Ovary (tissue), 3 donors: Measurements from ENCODE around the gene ARFGAP3.

Experiments
- CTCF ChIP-seq, 3 donors: fragments of 450-650 bp in 2 of 3; fragments of 200-600 bp in 1 of 3; IDR thresholded peaks; one replicate each; pipeline versions ENCODE4 v1.5.1 to v1.8.0; 2016 to 2022; ENCODE audit warnings: antibody characterized with exemption in 3 of 3, mild to moderate bottlenecking in 1 of 3
- EP300 ChIP-seq: sonication (generic); formaldehyde crosslinking; IDR thresholded peaks from one replicate; pipeline ENCODE4 v1.6.1; 2017; ENCODE audit warnings: antibody characterized with exemption
- donor health status: DM: no; HTN: no; CAD: no.

DNA sequence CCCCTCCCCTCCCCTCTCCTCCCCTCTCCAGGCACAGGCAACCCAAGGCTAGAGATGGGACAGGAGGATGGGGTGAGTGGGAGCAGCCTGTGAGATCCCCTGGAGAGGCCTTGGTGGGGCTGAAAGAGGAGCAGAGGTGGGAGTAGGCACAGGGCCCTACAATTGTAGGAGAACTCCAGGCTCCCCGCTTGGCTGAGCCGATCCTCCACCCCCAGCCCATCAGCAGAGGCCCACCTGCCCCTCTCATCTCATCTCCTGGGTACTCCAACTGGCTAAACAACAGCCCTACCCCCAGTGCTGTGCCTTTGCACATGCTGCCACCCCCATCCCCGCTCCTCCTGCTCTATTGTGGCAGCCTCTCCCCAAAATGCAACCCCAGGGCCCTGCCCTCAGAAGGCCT is 84.4 kb downstream of the ARFGAP3 start:
- no peak for TF ChIP-seq CTCF (IDR thresholded peaks at IDR 0.05)
- TF ChIP-seq EP300, result no peak
